ENCODE data around the gene ENOPH1. TPM values are rescaled to one million over a fixed set of nuclear protein-coding genes. Genes with fewer than 3 reads are reported as not detected.

ENOPH1 gene
- total and polyA plus RNA-seq, 2 of the 4 experiments (the other 2 are of a cell fraction): 18.0 to 36.0 TPM

Small RNA genes within 50 kb of the gene (microRNA-seq; reads per million reads assigned to microRNA genes)
- not detected for gene RF00150 (ENCODE audit: insufficient read depth, insufficient read length)

Small RNA genes within 50 kb of the gene (small RNA-seq; reads per million reads assigned to genes)
- gene RF00150: 0 reads per million in 5 experiments

Other genes starting within 250 kb of the ENOPH1 start
- gene HNRNPD, start 56.6 kb upstream of the ENOPH1 start, total RNA-seq (2012; rRNA removed): 9.7 and 26.1 TPM in 2 replicates
- 118 and 142 TPM in 2 replicates for gene HNRNPD, start 56.6 kb upstream of the ENOPH1 start, polyA plus RNA-seq (2012; rRNA removed)
- gene HNRNPDL, start 128 bp upstream of the ENOPH1 start, total RNA-seq (2012; rRNA removed): 52.9 and 203 TPM in 2 replicates
- gene HNRNPDL, start 128 bp upstream of the ENOPH1 start, polyA plus RNA-seq (2012; rRNA removed): 249 and 276 TPM in 2 replicates
- gene TMEM150C, start 131.4 kb downstream of the ENOPH1 start, total RNA-seq (2012; rRNA removed): under 0.01 and 0.36 TPM in 2 replicates
- 0.09 and 0.10 TPM in 2 replicates for gene TMEM150C, start 131.4 kb downstream of the ENOPH1 start, polyA plus RNA-seq (2012; rRNA removed)